Measurements from ENCODE around the gene IFI16. TPM values are rescaled to one million over a fixed set of nuclear protein-coding genes. Genes with fewer than 3 reads are reported as not detected.
"Not testable (repeated sequence)": the region's sequence is repeated elsewhere in the genome, so short reads cannot be mapped to it uniquely, and the experiment has no call there.

Gene IFI16
- total RNA-seq, 2 experiments from 2014 or later = 295 to 300 TPM

- ATAC-seq (ENCODE audit: low read depth) = no peak
- POLR2A ChIA-PET = interaction anchor here (1.4 kb wide), 1 partner anchor 65 kb away, joined by 4 read pairs; the partner anchor contains the start of gene AIM2
Observed at GRCh38 chr1:159011751-159012150, 2.0 kb downstream of the IFI16 start.

GRCh38 chr1:159012495-159012894 is 2.8 kb downstream of the IFI16 start:
- peaks cover 60% of the 10 kb centered on the region for H3K36me3 Mint-ChIP-seq
- peaks cover 44% of the 10 kb centered on the region for H3K4me1 Mint-ChIP-seq
- DNase-seq (peak; percentile 41), ATAC-seq (ENCODE audit: low read depth) (peak; percentile 60)
- H3K27ac Mint-ChIP-seq = peak overlapping the region; percentile 92
- POLR2A ChIA-PET = interaction anchor here (0.6 to 1.4 kb wide), 2 partner anchors 10 to 64 kb away, joined by 3 to 4 read pairs; partner anchors contain the start of gene AIM2
- H3K4me3 Mint-ChIP-seq = peak overlapping the region; percentile 84
- H3K27me3 Mint-ChIP-seq = no peaks in the 10 kb centered on the region
- no peaks in the 10 kb centered on the region for H3K9me3 Mint-ChIP-seq

More at GRCh38 chr1:159011751-159012150, 2.0 kb downstream of the IFI16 start:
- H3K36me3 Mint-ChIP-seq = peaks cover 55% of the 10 kb centered on the region
- peak overlapping the region; percentile 84 for H3K4me3 Mint-ChIP-seq
- H3K9me3 Mint-ChIP-seq = no peaks in the 10 kb centered on the region
- DNase-seq = no peak
- peaks cover 43% of the 10 kb centered on the region for H3K4me1 Mint-ChIP-seq
- H3K27ac Mint-ChIP-seq = peak overlapping the region; percentile 92
- no peaks in the 10 kb centered on the region for H3K27me3 Mint-ChIP-seq

- no peaks in the 10 kb centered on the region for H3K27me3 Mint-ChIP-seq
- H3K4me3 Mint-ChIP-seq = peak overlapping the region; percentile 84
- DNase-seq = no peak
- H3K27ac Mint-ChIP-seq = peak overlapping the region; percentile 92
- ATAC-seq (ENCODE audit: low read depth) = no peak
- peaks cover 69% of the 10 kb centered on the region for H3K36me3 Mint-ChIP-seq
- H3K4me1 Mint-ChIP-seq = peaks cover 45% of the 10 kb centered on the region
- no peaks in the 10 kb centered on the region for H3K9me3 Mint-ChIP-seq
- POLR2A ChIA-PET = no interaction called here
Observed at GRCh38 chr1:159014003-159014571, 4.4 kb downstream of the IFI16 start.

GRCh38 chr1:159014851-159015250 is 5.1 kb downstream of the IFI16 start:
- ATAC-seq (ENCODE audit: low read depth) = no peak
- POLR2A ChIA-PET = interaction anchor here (0.9 kb wide), 1 partner anchor 31 kb away, joined by 4 read pairs; no protein-coding TSS in a partner anchor
- H3K9me3 Mint-ChIP-seq = no peaks in the 10 kb centered on the region
- peaks cover 51% of the 10 kb centered on the region for H3K4me1 Mint-ChIP-seq
- DNase-seq = no peak
- H3K36me3 Mint-ChIP-seq = peaks cover 73% of the 10 kb centered on the region
- H3K27me3 Mint-ChIP-seq = no peaks in the 10 kb centered on the region
- peak overlapping the region; percentile 84 for H3K4me3 Mint-ChIP-seq
- H3K27ac Mint-ChIP-seq = peak overlapping the region; percentile 92

GRCh38 chr1:159015440-159015909 is 5.8 kb downstream of the IFI16 start:
- POLR2A ChIA-PET = interaction anchor here (0.8 to 0.9 kb wide), 2 partner anchors 31 to 38 kb away, joined by 3 to 4 read pairs; no protein-coding TSS in a partner anchor
- ATAC-seq (ENCODE audit: low read depth) = peak; percentile 90

GRCh38 chr1:159023723-159024122 is 14.0 kb downstream of the IFI16 start:
- Mint-ChIP-seq H3K9me3 (no peaks in the 10 kb centered on the region), H3K27ac (no peak overlapping the region), H3K27me3 (no peaks in the 10 kb centered on the region), H3K4me1 (peaks cover 68% of the 10 kb centered on the region), H3K36me3 (peaks cover 67% of the 10 kb centered on the region), H3K4me3 (no peak overlapping the region)
- POLR2A ChIA-PET = interaction anchor here (1.0 kb wide), 1 partner anchor 11 kb away, joined by 4 read pairs; no protein-coding TSS in a partner anchor
- ATAC-seq (ENCODE audit: low read depth) (no peak), DNase-seq (no peak)

More at GRCh38 chr1:159015440-159015909, 5.8 kb downstream of the IFI16 start:
- peaks cover 57% of the 10 kb centered on the region for H3K4me1 Mint-ChIP-seq
- peaks cover 73% of the 10 kb centered on the region for H3K36me3 Mint-ChIP-seq
- peak overlapping the region; percentile 82 for H3K4me3 Mint-ChIP-seq
- peak overlapping the region; percentile 87 for H3K27ac Mint-ChIP-seq
- DNase-seq = no peak
- no peaks in the 10 kb centered on the region for H3K27me3 Mint-ChIP-seq
- H3K9me3 Mint-ChIP-seq = no peaks in the 10 kb centered on the region

GRCh38 chr1:159025043-159025442 is 15.3 kb downstream of the IFI16 start:
- no peak for ATAC-seq (ENCODE audit: low read depth)
- no peak overlapping the region for H3K27ac Mint-ChIP-seq

GRCh38 chr1:159026841-159027240 is 17.1 kb downstream of the IFI16 start:
- Mint-ChIP-seq H3K4me1 (peaks cover 62% of the 10 kb centered on the region), H3K4me3 (peak overlapping the region; percentile 58), H3K36me3 (peaks cover 63% of the 10 kb centered on the region)
- DNase-seq; ATAC-seq (ENCODE audit: low read depth); H3K9me3 Mint-ChIP-seq; H3K27ac Mint-ChIP-seq; POLR2A ChIA-PET; H3K27me3 Mint-ChIP-seq: not testable (repeated sequence)

More at GRCh38 chr1:159025043-159025442, 15.3 kb downstream of the IFI16 start:
- peaks cover 68% of the 10 kb centered on the region for H3K4me1 Mint-ChIP-seq
- DNase-seq = no peak
- no peak overlapping the region for H3K4me3 Mint-ChIP-seq
- H3K36me3 Mint-ChIP-seq = peaks cover 69% of the 10 kb centered on the region
- no peaks in the 10 kb centered on the region for H3K27me3 Mint-ChIP-seq
- no peaks in the 10 kb centered on the region for H3K9me3 Mint-ChIP-seq
- POLR2A ChIA-PET = no interaction called here

GRCh38 chr1:159030311-159030710 is 20.6 kb downstream of the IFI16 start:
- peaks cover 61% of the 10 kb centered on the region for H3K4me1 Mint-ChIP-seq
- ATAC-seq (ENCODE audit: low read depth) (no peak), DNase-seq (no peak)
- no peaks in the 10 kb centered on the region for H3K27me3 Mint-ChIP-seq
- H3K27ac Mint-ChIP-seq = no peak overlapping the region
- peaks cover 74% of the 10 kb centered on the region for H3K36me3 Mint-ChIP-seq
- H3K4me3 Mint-ChIP-seq = no peak overlapping the region
- POLR2A ChIA-PET = interaction anchor here (0.5 to 1.3 kb wide), 4 partner anchors 8 to 23 kb away, joined by 3 to 5 read pairs (median 4); no protein-coding TSS in a partner anchor
- no peaks in the 10 kb centered on the region for H3K9me3 Mint-ChIP-seq

GRCh38 chr1:159030877-159031447 is 21.3 kb downstream of the IFI16 start:
- H3K27me3 Mint-ChIP-seq = no peaks in the 10 kb centered on the region
- peak overlapping the region; percentile 31 for H3K27ac Mint-ChIP-seq
- ATAC-seq (ENCODE audit: low read depth) (no peak), DNase-seq (no peak)
- peaks cover 72% of the 10 kb centered on the region for H3K36me3 Mint-ChIP-seq
- no peak overlapping the region for H3K4me3 Mint-ChIP-seq
- no peaks in the 10 kb centered on the region for H3K9me3 Mint-ChIP-seq
- H3K4me1 Mint-ChIP-seq = peaks cover 56% of the 10 kb centered on the region
- POLR2A ChIA-PET = interaction anchor here (0.5 to 1.3 kb wide), 6 partner anchors 9 to 37 kb away, joined by 3 to 5 read pairs (median 4); no protein-coding TSS in a partner anchor

- POLR2A ChIA-PET = no interaction called here
- ATAC-seq (ENCODE audit: low read depth) (no peak), DNase-seq (no peak)
- H3K4me3 Mint-ChIP-seq = no peak overlapping the region
- H3K27me3 Mint-ChIP-seq = no peaks in the 10 kb centered on the region
- H3K36me3 Mint-ChIP-seq = peaks cover 45% of the 10 kb centered on the region
- peaks cover 38% of the 10 kb centered on the region for H3K4me1 Mint-ChIP-seq
- H3K27ac Mint-ChIP-seq = no peak overlapping the region
- no peaks in the 10 kb centered on the region for H3K9me3 Mint-ChIP-seq
Observed at GRCh38 chr1:159040206-159040605, 30.5 kb downstream of the IFI16 start.

GRCh38 chr1:159040893-159041724 is 31.4 kb downstream of the IFI16 start:
- no peaks in the 10 kb centered on the region for H3K9me3 Mint-ChIP-seq
- ATAC-seq (ENCODE audit: low read depth) (no peak), DNase-seq (no peak)
- no peaks in the 10 kb centered on the region for H3K27me3 Mint-ChIP-seq
- POLR2A ChIA-PET = no interaction called here
- no peak overlapping the region for H3K4me3 Mint-ChIP-seq
- peaks cover 42% of the 10 kb centered on the region for H3K36me3 Mint-ChIP-seq
- H3K4me1 Mint-ChIP-seq = peaks cover 38% of the 10 kb centered on the region
- peak overlapping the region; percentile 11 for H3K27ac Mint-ChIP-seq

GRCh38 chr1:159046486-159046885 is 36.8 kb downstream of the IFI16 start:
- peak; percentile 27 for ATAC-seq (ENCODE audit: low read depth)
- H3K36me3 Mint-ChIP-seq = peaks cover 40% of the 10 kb centered on the region
- peaks cover 25% of the 10 kb centered on the region for H3K4me1 Mint-ChIP-seq
- H3K4me3 Mint-ChIP-seq, H3K27me3 Mint-ChIP-seq, DNase-seq, H3K9me3 Mint-ChIP-seq: not testable (repeated sequence)
- POLR2A ChIA-PET = interaction anchor here (1.3 kb wide), 1 partner anchor 31 kb away, joined by 4 read pairs; no protein-coding TSS in a partner anchor
- peak overlapping the region; percentile 65 for H3K27ac Mint-ChIP-seq

Data from activated naive CD8-positive, alpha-beta T cell treated with anti-CD3 and anti-CD28 coated beads, Interleukin-2, amount 10 ng/mL, durations not matched to agents 7 days and 5 days (primary cell).